Activated T-cell treated with anti-CD3 and anti-CD28 coated beads, Interleukin-2, amount 50 U/mL, for 72 hours (primary cell): Measurements from ENCODE around the gene NUDT6. TPM values are rescaled to one million over a fixed set of nuclear protein-coding genes. Genes with fewer than 3 reads are reported as not detected.

Source experiments
- ATAC-seq, 2 donors: fragments of 150-1000 bp; cut with Tn5 transposase; replicated peaks in 1 of 2; 2 replicates each; pipeline ENCODE4 v1.10.0; 2021; ENCODE audit warnings: moderate library complexity in 2 of 2, mild to moderate bottlenecking in 1 of 2
- DNase-seq, 2 donors: peaks; one replicate each; pipeline ENCODE4 v3.0.0; 2021 to 2022; ENCODE audit warnings: mixed read lengths in 1 of 2
- H3K27ac Mint-ChIP-seq: one replicate; pipeline ENCODE4 v1.8.0; 2022; ENCODE audit warnings: mild to moderate bottlenecking, moderate library complexity, mixed read lengths
- H3K27me3 Mint-ChIP-seq: one replicate; pipeline ENCODE4 v1.8.0; 2022; ENCODE audit warnings: low read depth, mixed read lengths
- H3K36me3 Mint-ChIP-seq, 2 donors: one replicate each; pipeline ENCODE4 v1.8.0; 2022; ENCODE audit warnings: mixed read lengths in 2 of 2, mild to moderate bottlenecking in 1 of 2; ENCODE audit not compliant: insufficient read depth in 2 of 2
- H3K4me1 Mint-ChIP-seq: one replicate; pipeline ENCODE4 v1.8.0; 2022; ENCODE audit warnings: low read depth, mixed read lengths
- H3K4me3 Mint-ChIP-seq, 2 donors: one replicate each; pipeline ENCODE4 v1.8.0; 2022; ENCODE audit warnings: mild to moderate bottlenecking in 2 of 2, mixed read lengths in 2 of 2, moderate library complexity in 2 of 2
- H3K9me3 Mint-ChIP-seq, 2 donors: one replicate each; pipeline ENCODE4 v1.8.0; 2022; ENCODE audit warnings: mixed read lengths in 2 of 2
- total RNA-seq, 2 donors: library from RNA; stranded (reverse); gene quantifications; one replicate each; pipeline ENCODE4 v1.2.3, GENCODE V29; 2022

NUDT6 gene, protein sequence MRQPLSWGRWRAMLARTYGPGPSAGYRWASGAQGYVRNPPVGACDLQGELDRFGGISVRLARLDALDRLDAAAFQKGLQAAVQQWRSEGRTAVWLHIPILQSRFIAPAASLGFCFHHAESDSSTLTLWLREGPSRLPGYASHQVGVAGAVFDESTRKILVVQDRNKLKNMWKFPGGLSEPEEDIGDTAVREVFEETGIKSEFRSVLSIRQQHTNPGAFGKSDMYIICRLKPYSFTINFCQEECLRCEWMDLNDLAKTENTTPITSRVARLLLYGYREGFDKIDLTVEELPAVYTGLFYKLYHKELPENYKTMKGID
- 10 to 100 TPM in 1 of 2 donors, 1 to 10 TPM in 1; 8.5 to 10.3 TPM for total RNA-seq

DNA sequence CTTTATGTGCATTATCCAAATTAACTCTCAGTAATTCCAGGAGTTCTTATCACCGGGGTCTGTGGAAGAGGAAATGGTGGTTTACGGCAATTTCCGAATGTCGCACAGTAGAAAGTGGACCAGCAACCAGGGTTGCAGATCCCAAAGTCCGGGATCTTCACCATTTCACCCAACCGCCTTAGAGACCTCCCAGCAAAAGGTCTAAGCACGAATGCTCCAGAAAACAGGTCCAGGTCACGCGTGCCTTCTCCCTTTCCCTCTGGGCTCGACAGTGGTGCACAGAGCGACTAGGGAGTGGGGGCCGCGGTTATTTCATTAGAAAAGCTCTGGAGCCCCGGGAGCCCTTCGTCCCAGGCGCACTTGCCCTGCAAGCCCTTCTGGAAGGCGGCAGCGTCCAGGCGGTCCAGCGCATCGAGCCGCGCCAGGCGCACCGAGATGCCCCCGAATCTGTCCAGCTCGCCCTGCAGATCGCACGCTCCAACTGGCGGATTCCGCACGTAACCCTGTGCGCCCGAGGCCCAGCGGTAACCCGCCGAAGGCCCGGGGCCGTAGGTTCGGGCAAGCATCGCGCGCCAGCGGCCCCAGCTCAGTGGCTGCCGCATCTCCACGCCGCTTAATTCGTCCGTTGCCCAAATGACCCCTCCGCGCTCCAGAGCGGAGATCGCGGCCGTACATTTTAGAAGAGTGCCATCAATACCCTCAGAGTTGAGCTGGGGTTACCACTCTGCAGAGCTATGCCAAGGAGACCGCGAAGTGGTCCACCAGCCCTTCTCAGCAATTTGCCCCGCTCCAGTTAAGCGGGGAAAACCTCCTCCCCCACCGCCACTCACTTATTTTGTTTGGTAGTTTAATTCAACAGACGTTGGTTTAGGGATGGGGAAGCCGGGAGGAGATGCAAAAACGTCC lies at the start of gene NUDT6:
Gene NUDT6, minus strand, starts transcription at position 627 of the 906 bp plus-strand sequence. Its CDS starts 25 bp downstream, at position 602.
- Mint-ChIP-seq H3K36me3 (no peaks in the 10 kb centered on the region), H3K9me3 (no peaks in the 10 kb centered on the region), H3K27me3 (no peaks in the 10 kb centered on the region), H3K4me3 (peak within 1 kb of the TSS; percentile 96 to 100), H3K27ac (peak within 1 kb of the TSS; percentile 98), H3K4me1 (peaks cover 9% of the 10 kb centered on the region)
- DNase-seq, result peak; percentile 54 to 57
- ATAC-seq, result peak; percentile 65 to 70

DNA sequence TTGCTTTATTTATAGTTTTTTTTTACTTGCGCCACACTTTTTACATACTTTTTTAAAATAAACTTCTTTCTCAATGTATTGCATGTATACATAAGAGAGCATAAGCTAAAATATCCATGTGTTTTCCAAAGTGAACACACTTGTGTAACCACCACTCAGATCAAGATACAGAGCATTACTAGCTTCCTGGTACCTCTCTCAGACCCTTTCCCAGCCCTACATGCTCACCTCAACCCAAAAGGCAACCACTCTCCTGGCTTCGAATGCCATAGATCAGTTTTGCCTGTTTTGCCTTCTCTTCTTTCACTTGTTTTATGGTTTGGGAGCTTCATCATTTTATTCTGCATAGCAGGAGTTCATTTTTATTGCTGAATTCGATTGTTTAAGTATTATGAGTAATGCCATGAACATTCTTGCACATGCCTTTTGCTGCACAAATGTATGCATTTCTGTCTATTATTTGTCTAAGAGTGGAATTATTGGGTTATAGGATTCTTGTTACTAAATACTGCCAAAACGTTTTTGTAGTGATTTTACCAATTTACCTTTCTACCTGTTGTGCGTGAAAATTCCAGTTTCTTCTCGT lies 45.9 kb upstream of the NUDT6 start:
- Mint-ChIP-seq H3K4me3 (no peak overlapping the region), H3K27me3 (no peaks in the 10 kb centered on the region), H3K36me3 (peaks cover 0 to 1% of the 10 kb centered on the region in 2 donors), H3K4me1 (peaks cover 2% of the 10 kb centered on the region), H3K9me3 (no peaks in the 10 kb centered on the region), H3K27ac (peak overlapping the region; percentile 51)
- ATAC-seq, result no peak
- DNase-seq, result no peak

DNA sequence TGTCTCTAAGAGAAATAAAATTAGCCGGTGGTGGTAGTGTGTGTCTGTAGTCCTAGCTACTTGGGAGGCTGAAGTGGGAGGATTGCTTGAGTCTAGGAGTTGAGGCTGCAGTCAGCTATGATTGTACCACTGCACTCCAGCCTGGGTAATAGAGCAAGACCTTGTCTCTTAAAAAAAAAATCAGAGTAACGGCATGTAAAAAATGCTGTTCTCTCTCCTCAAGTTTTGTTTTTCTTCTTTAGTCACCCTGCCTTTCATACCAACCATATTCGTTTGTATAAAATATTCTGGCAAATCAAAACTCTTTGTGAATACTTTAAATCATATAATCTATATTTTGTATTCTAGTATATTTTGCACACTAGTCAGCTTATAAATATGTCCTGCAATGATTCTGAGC lies 44.8 kb upstream of the NUDT6 start:
- H3K4me3 Mint-ChIP-seq, result no peak overlapping the region
- peaks cover 0 to 1% of the 10 kb centered on the region in 2 donors for H3K36me3 Mint-ChIP-seq
- DNase-seq (no peak), ATAC-seq (no peak)
- peaks cover 10% of the 10 kb centered on the region for H3K4me1 Mint-ChIP-seq
- no peak overlapping the region for H3K27ac Mint-ChIP-seq
- H3K9me3 Mint-ChIP-seq, result no peaks in the 10 kb centered on the region
- H3K27me3 Mint-ChIP-seq, result no peaks in the 10 kb centered on the region

DNA sequence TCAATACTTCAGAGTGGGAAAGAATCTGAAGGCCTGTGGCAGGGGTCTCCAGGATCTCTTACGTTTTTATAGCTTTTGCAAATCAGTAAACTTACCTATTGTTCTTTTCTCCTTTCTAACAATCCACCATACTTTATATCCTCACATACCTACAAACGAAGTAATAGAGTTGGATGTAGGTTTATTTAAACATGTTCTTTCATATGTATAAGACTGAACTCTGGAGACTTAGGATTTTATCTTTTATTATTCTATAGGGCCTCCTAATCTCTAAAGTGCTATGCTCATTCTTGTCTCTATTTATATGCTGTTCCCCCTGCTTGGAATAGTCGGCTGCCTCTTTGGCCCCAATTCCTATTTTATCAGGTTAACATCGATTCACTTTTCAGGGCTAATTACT lies 43.8 kb upstream of the NUDT6 start:
- DNase-seq, result no peak
- H3K4me3 Mint-ChIP-seq, result no peak overlapping the region
- H3K27ac Mint-ChIP-seq, result no peak overlapping the region
- H3K4me1 Mint-ChIP-seq, result peaks cover 10% of the 10 kb centered on the region
- ATAC-seq, result no peak
- H3K27me3 Mint-ChIP-seq, result no peaks in the 10 kb centered on the region
- no peaks in the 10 kb centered on the region for H3K9me3 Mint-ChIP-seq
- H3K36me3 Mint-ChIP-seq, result peaks cover 0 to 1% of the 10 kb centered on the region in 2 donors

DNA sequence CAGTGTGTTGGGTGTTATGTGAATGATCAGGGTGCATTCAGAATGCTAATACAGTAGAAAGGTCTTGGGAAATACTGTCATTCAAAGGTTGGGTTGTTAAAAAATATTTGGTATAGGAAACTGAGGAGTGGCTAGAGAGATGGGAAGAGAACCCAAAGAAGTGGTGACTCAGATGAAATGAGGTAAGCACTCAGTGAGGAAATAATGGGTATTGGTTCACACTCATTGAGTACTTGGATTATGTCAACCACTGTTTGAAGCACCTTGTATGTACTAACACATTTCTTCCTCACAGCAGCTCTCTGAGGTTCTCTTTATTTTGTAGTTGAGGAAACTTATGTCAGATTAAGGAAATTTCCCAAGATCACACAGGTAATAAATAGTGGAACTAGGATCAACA lies 40.8 kb upstream of the NUDT6 start:
- Mint-ChIP-seq H3K9me3 (no peaks in the 10 kb centered on the region), H3K4me3 (no peak overlapping the region), H3K4me1 (peaks cover 10% of the 10 kb centered on the region), H3K27ac (peak overlapping the region; percentile 36), H3K27me3 (no peaks in the 10 kb centered on the region), H3K36me3 (no peaks in the 10 kb centered on the region)
- no peak for DNase-seq
- peak in 1 of 2 donors; percentile 69 for ATAC-seq

DNA sequence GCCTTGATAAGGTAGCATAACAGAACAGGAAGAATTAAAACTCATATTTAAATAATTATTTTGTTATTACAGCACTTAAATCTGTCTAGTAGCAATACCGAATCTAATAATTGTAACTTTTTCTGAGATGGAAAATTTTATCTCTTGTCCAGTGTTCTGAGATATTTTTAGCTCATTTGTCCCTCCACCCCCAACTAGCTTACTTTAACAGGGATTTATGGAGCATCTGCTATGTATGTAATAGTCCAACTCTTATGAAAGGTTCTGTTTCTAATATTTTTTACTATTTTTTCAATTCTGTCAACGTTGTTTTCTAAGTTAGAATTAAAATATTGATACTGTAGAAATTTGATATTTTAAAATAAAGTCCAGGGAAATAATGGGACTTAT lies 38.2 kb upstream of the NUDT6 start:
- DNase-seq (no peak), ATAC-seq (no peak)
- Mint-ChIP-seq H3K36me3 (no peaks in the 10 kb centered on the region), H3K27ac (no peak overlapping the region), H3K4me1 (peaks cover 10% of the 10 kb centered on the region), H3K9me3 (no peaks in the 10 kb centered on the region), H3K27me3 (no peaks in the 10 kb centered on the region), H3K4me3 (no peak overlapping the region)

DNA sequence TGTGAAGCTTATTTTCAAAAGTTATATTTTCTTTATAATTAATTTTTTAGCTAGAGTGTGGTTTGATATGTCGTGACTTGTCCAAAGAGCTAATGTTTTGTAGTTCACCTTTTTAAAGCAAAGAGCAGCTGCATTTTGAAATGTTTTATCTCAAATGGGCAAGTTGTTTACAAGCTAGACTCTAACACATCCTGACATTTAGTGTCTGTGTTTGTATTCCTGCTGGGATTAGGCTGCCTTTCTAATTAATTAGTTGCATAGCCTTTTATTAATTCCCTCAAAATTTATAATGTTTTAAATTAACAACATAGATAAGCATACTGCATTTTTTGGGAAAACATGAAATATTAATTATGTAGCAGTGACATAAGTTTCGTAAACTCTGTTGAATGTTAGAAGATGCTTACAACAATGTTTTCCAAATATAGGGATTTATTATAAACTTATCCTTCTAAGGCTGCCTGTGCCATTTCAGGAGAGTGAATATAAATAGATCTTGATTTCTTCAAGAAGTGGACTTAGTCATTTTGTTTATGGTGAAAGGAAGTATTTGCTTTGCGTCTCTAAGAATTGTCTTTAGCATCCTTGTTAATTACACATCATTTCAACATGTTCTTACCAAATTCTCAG lies 37.7 kb upstream of the NUDT6 start:
- ATAC-seq (no peak), DNase-seq (no peak)
- Mint-ChIP-seq H3K36me3 (peaks cover 0 to 3% of the 10 kb centered on the region in 2 donors), H3K4me1 (peaks cover 10% of the 10 kb centered on the region), H3K4me3 (no peak overlapping the region), H3K27ac (no peak overlapping the region), H3K9me3 (no peaks in the 10 kb centered on the region), H3K27me3 (no peaks in the 10 kb centered on the region)

DNA sequence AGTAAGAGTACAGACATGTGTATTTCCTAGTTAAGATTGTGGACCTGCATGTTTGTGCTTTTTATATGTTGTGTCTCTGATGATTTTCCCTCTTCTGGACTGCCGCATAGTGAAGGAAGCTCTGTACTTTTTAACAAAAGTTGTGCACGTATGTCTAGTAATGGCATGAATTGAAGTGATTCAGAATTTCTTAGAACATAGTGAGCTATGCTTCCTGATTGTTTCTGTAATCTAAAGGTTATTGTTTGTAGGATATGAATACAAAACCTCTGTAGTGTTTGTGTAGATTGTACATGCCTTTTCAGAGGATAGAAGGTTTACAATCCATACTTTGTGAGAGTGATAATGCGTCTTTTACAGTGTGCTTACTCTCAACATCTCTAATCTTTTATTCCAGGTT lies 37.0 kb upstream of the NUDT6 start:
- Mint-ChIP-seq H3K4me3 (no peak overlapping the region), H3K27ac (no peak overlapping the region), H3K9me3 (no peaks in the 10 kb centered on the region), H3K4me1 (peaks cover 10% of the 10 kb centered on the region), H3K27me3 (no peaks in the 10 kb centered on the region), H3K36me3 (peaks cover 0 to 3% of the 10 kb centered on the region in 2 donors)
- DNase-seq (no peak), ATAC-seq (no peak)

DNA sequence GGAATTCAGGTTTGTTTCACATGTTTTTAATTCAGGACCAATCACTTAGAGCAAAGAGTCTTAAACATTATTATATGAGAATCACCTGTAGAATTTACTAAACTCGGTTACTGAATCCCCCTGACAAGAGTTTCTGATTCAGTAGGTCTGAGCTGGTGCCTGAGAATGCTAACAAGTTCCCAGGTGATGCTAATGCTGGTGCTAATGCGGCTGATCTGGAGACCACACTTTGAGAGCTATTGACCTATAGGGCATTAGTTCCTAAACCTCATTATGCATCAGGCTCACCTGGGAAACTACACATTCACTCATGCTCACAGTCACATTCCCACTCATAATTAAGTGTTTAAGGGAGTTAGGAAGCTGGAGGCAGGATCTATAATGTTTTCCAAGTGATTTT lies 36.1 kb upstream of the NUDT6 start:
- peaks cover 0 to 3% of the 10 kb centered on the region in 2 donors for H3K36me3 Mint-ChIP-seq
- H3K27ac Mint-ChIP-seq, result no peak overlapping the region
- DNase-seq, result no peak
- no peak overlapping the region for H3K4me3 Mint-ChIP-seq
- H3K9me3 Mint-ChIP-seq, result no peaks in the 10 kb centered on the region
- ATAC-seq, result no peak
- H3K4me1 Mint-ChIP-seq, result peaks cover 9% of the 10 kb centered on the region
- no peaks in the 10 kb centered on the region for H3K27me3 Mint-ChIP-seq

DNA sequence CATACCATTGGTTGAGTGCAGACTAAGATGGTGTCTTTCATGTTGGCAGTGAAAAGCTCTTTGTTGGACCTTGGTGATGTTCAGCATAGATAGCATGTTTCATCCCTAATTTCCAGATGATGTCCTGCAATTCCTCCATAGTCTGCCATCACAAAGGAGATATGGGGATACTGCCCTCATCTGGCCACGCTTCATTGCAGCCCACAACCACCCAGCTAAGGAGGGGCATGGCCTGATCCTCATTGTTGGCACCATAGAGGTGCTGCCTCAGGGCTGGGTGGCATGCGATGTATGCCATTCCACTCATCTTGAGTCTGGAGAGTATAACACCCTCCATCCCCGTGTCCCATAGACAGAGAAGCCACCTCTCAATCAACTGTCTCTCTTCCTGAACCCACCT lies 31.5 kb upstream of the NUDT6 start:
- Mint-ChIP-seq H3K4me3 (no peak overlapping the region), H3K9me3 (no peaks in the 10 kb centered on the region), H3K36me3 (peaks cover 7 to 11% of the 10 kb centered on the region in 2 donors), H3K27ac (no peak overlapping the region), H3K4me1 (no peaks in the 10 kb centered on the region), H3K27me3 (no peaks in the 10 kb centered on the region)
- ATAC-seq (no peak), DNase-seq (no peak)

DNA sequence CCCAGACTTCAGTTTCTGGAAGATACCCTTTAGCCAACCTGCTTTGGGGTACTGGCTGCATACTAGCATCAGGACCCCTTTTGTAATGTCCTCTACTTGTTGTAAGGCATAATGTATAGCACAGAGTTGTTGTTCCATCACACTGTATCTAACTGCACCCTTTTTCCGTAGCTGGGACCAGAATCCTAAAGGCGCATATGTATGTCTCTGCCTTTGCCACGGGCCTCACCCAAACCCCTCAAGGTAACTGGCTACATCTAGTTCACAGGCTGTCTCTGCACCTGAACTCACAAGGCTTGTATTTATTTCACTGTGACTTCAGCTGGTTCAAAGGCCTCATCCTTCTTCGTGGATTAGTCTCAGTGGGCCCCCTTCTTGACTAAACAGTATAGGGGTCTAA lies 29.6 kb upstream of the NUDT6 start:
- no peak for ATAC-seq
- Mint-ChIP-seq H3K27ac (no peak overlapping the region), H3K9me3 (no peaks in the 10 kb centered on the region), H3K4me3 (no peak overlapping the region), H3K36me3 (peaks cover 7 to 13% of the 10 kb centered on the region in 2 donors), H3K4me1 (no peaks in the 10 kb centered on the region), H3K27me3 (no peaks in the 10 kb centered on the region)
- no peak for DNase-seq

DNA sequence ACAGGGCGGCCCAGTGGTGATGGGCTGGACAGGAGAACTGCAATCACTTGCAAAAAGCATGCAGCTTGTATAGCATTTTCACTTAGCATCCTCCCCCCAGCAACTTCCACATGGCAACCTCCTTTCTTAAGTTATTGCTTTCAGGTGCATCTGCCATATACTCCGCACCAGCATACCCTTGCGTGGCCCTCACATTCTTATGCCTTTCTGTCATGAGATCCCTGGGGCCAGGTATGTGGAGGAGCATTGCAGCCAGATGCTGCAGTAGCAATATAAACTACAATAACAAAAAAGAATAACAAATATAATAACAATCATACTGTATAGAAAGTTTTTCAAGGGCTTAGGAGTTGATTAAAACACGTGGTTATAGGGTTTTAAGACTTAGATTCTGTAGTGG lies 26.3 kb upstream of the NUDT6 start:
- peaks cover 11 to 24% of the 10 kb centered on the region in 2 donors for H3K36me3 Mint-ChIP-seq
- H3K27me3 Mint-ChIP-seq, result no peaks in the 10 kb centered on the region
- ATAC-seq (no peak), DNase-seq (no peak)
- no peak overlapping the region for H3K4me3 Mint-ChIP-seq
- no peaks in the 10 kb centered on the region for H3K9me3 Mint-ChIP-seq
- no peaks in the 10 kb centered on the region for H3K4me1 Mint-ChIP-seq
- no peak overlapping the region for H3K27ac Mint-ChIP-seq

DNA sequence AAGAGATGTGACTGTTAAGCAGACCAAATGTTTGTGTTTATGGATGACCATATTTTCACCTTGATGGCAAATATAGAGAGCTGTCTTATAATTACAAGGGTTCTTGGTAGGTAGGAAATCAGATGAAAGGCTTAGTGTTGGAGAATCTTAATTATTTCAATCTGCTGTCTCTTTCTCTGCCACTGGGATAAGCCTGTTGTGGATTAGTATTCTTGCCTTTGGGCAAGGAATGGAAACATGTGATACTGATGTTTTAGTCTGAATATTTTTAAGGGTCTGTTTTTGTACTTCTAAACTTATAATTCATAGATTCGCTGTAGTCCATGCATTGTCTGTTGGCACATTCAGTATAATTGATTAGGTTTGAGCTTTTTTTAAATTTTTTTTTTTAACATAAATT lies 23.7 kb upstream of the NUDT6 start:
- ATAC-seq (no peak), DNase-seq (no peak)
- Mint-ChIP-seq H3K27me3 (no peaks in the 10 kb centered on the region), H3K4me3 (no peak overlapping the region), H3K27ac (no peak overlapping the region), H3K9me3 (peaks cover 0 to 2% of the 10 kb centered on the region in 2 donors), H3K4me1 (no peaks in the 10 kb centered on the region), H3K36me3 (peaks cover 12 to 32% of the 10 kb centered on the region in 2 donors)
